Vagina (tissue), 2 donors: Measurements from ENCODE around the gene TWIST2.

ENCODE experiments used
- CTCF ChIP-seq, 3 experiments: fragments of 450-650 bp in 2 of 3; fragments of 200-600 bp in 1 of 3; sonication (generic) in 1 of 3; IDR thresholded peaks; one replicate each; pipeline ENCODE4 v1.5.1; 2017 to 2019; ENCODE audit warnings: antibody characterized with exemption in 3 of 3, mild to moderate bottlenecking in 2 of 3, moderate library complexity in 2 of 3
- POLR2A ChIP-seq, 2 donors: fragments of 450-650 bp; IDR thresholded peaks; one replicate each; pipeline ENCODE4 v1.6.1; 2017; ENCODE audit warnings: antibody characterized with exemption in 2 of 2, mild to moderate bottlenecking in 2 of 2, moderate library complexity in 2 of 2
- POLR2AphosphoS5 ChIP-seq, 2 donors: sonication (generic); formaldehyde crosslinking; IDR thresholded peaks; one replicate each; pipeline ENCODE4 v1.9.0; 2017; ENCODE audit warnings: antibody characterized with exemption in 2 of 2, mild to moderate bottlenecking in 2 of 2, low read depth in 1 of 2; ENCODE audit not compliant: insufficient read depth in 1 of 2

GRCh38 chr2:238875101-238875470 is 27.2 kb downstream of the TWIST2 start:
- TF ChIP-seq CTCF (IDR thresholded peaks at IDR 0.05): peak in 1 of 3 experiments; percentile 48
- TF ChIP-seq POLR2A (IDR thresholded peaks at IDR 0.05): no peak
- TF ChIP-seq POLR2AphosphoS5 (IDR thresholded peaks at IDR 0.05; ENCODE audit: insufficient read depth in 1 of 2, low read depth in 1 of 2): no peak
